GM12801 (cell line): ENCODE data around the gene SMAD2.

Experiments
- CTCF ChIP-seq: IDR thresholded peaks from one replicate; pipeline ENCODE4 v1.5.1; 2011; ENCODE audit warnings: control low read depth; ENCODE audit not compliant: insufficient read length; ENCODE audit errors: extremely low read depth

Gene SMAD2

DNA sequence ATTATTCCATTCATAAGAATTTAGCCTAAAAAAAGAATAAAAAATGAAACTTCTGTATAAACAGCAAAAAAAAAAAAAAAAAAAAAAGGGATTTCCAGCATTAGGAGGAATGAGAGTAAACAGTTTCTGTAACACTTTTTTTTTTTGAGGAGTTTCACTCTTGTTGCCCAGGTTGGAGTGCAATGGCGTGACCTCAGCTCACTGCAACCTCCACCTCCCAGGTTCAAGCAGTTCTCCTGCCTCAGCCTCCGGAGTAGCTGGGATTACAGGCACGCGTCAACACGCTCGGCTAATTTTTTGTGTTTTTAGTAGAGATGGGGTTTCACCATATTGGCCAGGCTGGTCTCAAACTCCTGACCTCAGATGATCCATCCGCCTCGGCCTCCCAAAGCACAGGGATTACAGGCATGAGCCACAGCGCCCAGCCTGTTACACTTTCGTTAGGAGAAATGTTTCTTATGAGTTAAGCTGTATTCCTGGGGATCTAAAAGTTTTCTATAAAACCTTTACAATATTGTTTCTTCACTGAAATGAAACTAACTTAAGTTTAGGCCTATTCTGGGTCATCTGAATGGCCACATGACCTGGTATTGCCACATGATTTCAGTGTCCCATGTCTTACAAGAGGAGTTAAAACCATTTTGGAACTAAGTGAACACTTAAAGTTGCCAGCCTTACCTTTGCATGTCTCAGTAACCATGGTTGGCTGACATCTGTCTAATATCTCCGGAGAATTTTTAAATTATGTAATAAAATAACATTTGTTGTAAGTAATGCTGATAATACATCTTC, 17.5 kb downstream of the SMAD2 start:
- no peak for TF ChIP-seq CTCF

DNA sequence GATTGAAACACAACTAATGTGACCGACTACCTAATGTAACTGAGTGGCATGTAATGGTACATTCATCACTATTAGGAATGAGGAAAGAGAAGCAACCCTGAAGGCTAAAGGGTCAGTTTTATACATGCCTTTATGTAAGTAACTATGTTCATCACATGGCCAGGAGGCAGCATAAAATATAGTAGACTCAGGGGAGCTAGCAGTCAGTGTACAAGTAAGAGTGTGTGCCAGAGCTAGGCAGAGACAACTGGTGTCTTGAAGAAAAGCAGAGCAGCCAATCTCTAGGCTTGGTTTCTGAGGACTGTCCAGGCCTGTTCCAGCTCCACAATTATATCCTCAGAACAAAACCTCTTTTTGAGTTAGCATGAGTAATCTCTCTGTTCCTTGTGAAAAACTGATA, 18.1 kb downstream of the SMAD2 start:
- no peak for TF ChIP-seq CTCF

DNA sequence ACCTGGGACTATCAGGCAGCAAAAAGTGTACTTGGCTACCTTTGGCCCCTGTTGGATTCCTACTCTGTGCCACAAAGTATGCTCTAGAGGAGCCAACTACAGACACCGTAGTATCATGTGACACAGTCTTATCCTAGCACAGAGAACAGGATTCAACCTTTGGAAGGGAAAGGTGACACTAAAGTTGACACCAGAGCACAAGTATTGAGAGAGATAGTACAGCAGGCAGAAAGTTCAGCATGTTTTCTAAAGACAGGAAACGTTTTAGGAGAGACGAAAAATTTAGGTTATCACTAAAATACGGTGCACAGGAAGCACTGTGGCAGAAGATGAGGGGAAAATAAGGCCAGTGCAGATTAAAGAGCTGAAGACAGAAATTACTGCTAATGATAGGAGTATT, 18.6 kb downstream of the SMAD2 start:
- no peak for TF ChIP-seq CTCF

DNA sequence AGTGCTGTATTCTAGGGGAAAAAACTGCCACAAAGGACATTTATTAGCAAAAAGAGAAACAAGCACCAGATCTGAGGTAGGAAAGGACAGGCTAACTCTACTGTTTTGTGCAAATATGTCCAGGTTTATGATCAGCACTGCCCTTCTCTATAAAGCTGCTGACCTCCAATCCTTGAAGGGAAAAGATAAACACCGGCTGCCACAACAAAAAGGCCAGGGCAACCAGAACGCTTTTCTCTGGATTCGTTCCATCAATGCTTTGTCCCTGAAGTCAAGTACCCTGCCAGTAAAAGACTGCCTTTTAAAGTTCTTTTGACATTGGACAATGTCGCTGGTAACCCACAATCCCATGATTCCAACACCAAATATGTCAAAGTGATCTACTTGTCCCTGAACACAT, 21.0 kb downstream of the SMAD2 start:
- no peak for TF ChIP-seq CTCF

DNA sequence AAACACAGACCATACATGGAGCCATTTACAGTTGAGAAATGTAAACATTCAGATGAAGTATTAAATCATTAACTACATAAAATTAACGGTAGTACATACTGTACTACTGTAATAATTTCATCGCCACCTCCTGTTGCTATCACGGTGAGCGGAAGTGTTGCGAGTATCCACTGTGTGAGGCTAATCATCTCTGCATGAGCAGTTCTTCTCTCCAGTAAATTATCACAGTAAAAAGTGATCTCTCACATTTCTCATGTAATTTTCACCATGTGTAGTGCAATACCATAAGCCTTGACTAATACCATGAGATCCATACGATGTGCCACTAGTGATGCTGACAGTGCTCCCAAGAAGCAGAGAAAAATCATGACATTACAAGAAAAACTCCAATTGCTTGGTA, 21.9 kb downstream of the SMAD2 start:
- no peak for TF ChIP-seq CTCF

GRCh38 chr18:47906408-47906807, 24.1 kb downstream of the SMAD2 start:
- no peak for TF ChIP-seq CTCF

DNA sequence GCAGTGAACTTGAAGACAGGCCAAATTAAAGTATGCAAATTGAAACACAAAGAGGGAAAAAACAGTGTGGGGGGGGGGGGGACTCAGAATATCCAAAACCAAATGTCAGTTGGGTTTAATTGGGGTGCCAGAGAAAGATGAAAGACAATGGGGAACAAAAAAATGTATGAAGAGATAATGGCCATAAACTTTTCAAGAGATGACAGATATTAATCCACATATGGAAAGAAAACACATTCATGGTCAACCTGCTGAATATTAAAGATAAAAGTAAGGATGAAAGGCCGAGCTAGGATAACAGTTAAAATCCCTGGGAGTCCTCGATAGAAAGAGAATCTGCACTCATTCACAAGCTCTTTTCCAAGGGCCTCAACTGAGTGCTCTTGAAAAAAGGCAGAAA, 26.6 kb downstream of the SMAD2 start:
- TF ChIP-seq CTCF, result no peak
